GM18870 (cell line): ENCODE results near the gene SLCO4C1.
"Not testable (repeated sequence)": the region's sequence is repeated elsewhere in the genome, so short reads cannot be mapped to it uniquely, and the experiment has no call there.

ENCODE experiments used
- ATAC-seq: cut with Tn5 transposase; IDR thresholded peaks from one replicate; pipeline ENCODE4 v1.9.1; 2021; ENCODE audit warnings: moderate library complexity; ENCODE audit not compliant: unreplicated experiment

SLCO4C1 gene

GRCh38 chr5:102296178-102296817 lies at the start of gene SLCO4C1:
TSS of gene SLCO4C1 (minus strand) at chr5:102296284. CDS start at chr5:102296262, 22 bp downstream.
- ATAC-seq: peak; percentile 87

GRCh38 chr5:102341681-102342288 lies 45.7 kb upstream of the SLCO4C1 start:
- no peak for ATAC-seq

- no peak for ATAC-seq
Measured at GRCh38 chr5:102324714-102325113, 28.6 kb upstream of the SLCO4C1 start.

GRCh38 chr5:102318801-102319200 lies 22.7 kb upstream of the SLCO4C1 start:
- not testable (repeated sequence) for ATAC-seq

GRCh38 chr5:102314328-102314727 lies 18.2 kb upstream of the SLCO4C1 start:
- no peak for ATAC-seq

GRCh38 chr5:102313912-102314311 lies 17.8 kb upstream of the SLCO4C1 start:
- no peak for ATAC-seq

GRCh38 chr5:102312586-102313370 lies 16.7 kb upstream of the SLCO4C1 start:
- no peak for ATAC-seq

GRCh38 chr5:102309586-102309985 lies 13.5 kb upstream of the SLCO4C1 start:
- no peak for ATAC-seq

- peak; percentile 49 for ATAC-seq
Measured at GRCh38 chr5:102307232-102307631, 11.1 kb upstream of the SLCO4C1 start.

GRCh38 chr5:102306121-102306520 lies 10.0 kb upstream of the SLCO4C1 start:
- ATAC-seq: no peak

- ATAC-seq: no peak
Measured at GRCh38 chr5:102295534-102296177, 428 bp downstream of the SLCO4C1 start.

- no peak for ATAC-seq
Measured at GRCh38 chr5:102294886-102295395, 1.1 kb downstream of the SLCO4C1 start.

GRCh38 chr5:102290004-102290403 lies 6.1 kb downstream of the SLCO4C1 start:
- no peak for ATAC-seq

GRCh38 chr5:102289251-102289899 lies 6.7 kb downstream of the SLCO4C1 start:
- ATAC-seq: no peak

- no peak for ATAC-seq
Measured at GRCh38 chr5:102288630-102289029, 7.5 kb downstream of the SLCO4C1 start.

- no peak for ATAC-seq
Measured at GRCh38 chr5:102286476-102286875, 9.6 kb downstream of the SLCO4C1 start.

GRCh38 chr5:102283102-102283797 lies 12.8 kb downstream of the SLCO4C1 start:
- peak; percentile 74 for ATAC-seq

- ATAC-seq: no peak
Measured at GRCh38 chr5:102279711-102280110, 16.4 kb downstream of the SLCO4C1 start.

- ATAC-seq: no peak
Measured at GRCh38 chr5:102278231-102278630, 17.9 kb downstream of the SLCO4C1 start.

GRCh38 chr5:102277144-102277543 lies 18.9 kb downstream of the SLCO4C1 start:
- ATAC-seq: no peak
